ENCODE data around the gene HTR1B.

Gene HTR1B

GRCh38 chr6:77425216-77425615, 38.1 kb downstream of the HTR1B start:
- DNase-seq (ENCODE audit: low read depth, low spot score): no peak
- TF ChIP-seq EZH2 (IDR thresholded peaks at IDR 0.05) (no peak), FOXP2 (optimal IDR thresholded peaks at IDR 0.05; ENCODE audit: control extremely low read depth, extremely low read length, insufficient read depth) (no peak), POLR2AphosphoS5 (IDR thresholded peaks at IDR 0.05; ENCODE audit: borderline replicate concordance, low read depth, low read length) (no peak)
- Histone ChIP-seq H3K27ac (no peak overlapping the region), H3K4me3 (no peak overlapping the region), H3K9me3 (ENCODE audit: low read depth, low read length) (no peaks in the 10 kb centered on the region), H3K36me3 (ENCODE audit: insufficient read depth, low read length) (no peaks in the 10 kb centered on the region), H3K9ac (ENCODE audit: insufficient read length) (no peak overlapping the region)

DNA sequence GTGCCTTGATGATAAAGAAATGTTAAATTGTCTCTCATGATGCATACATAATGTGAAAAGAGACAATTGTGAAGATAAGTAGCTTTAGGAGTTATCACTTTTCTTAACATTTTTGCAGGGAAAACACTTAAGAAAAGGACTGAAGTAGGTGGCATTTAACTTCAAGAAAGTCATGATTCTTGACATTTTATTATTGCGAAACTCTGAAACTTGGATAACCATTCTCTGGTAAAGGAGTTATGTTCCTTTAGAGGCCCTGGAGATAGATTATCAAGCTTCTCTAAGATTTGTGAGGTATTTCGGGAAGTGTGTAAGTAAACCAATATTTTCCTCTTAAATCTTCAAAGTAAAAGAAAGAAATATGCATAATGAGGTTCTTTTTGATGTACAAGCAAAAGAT, 38.5 kb downstream of the HTR1B start:
- no peaks in the 10 kb centered on the region for H3K9me3 ChIP-seq (ENCODE audit: low read depth, low read length)
- no peak overlapping the region for H3K27ac ChIP-seq
- no peaks in the 10 kb centered on the region for H3K36me3 ChIP-seq (ENCODE audit: insufficient read depth, low read length)
- TF ChIP-seq POLR2AphosphoS5 (IDR thresholded peaks at IDR 0.05; ENCODE audit: borderline replicate concordance, low read depth, low read length) (no peak), FOXP2 (optimal IDR thresholded peaks at IDR 0.05; ENCODE audit: control extremely low read depth, extremely low read length, insufficient read depth) (no peak), EZH2 (IDR thresholded peaks at IDR 0.05) (no peak)
- no peak for DNase-seq (ENCODE audit: low read depth, low spot score)
- H3K4me3 ChIP-seq: no peak overlapping the region
- H3K9ac ChIP-seq (ENCODE audit: insufficient read length): no peak overlapping the region

DNA sequence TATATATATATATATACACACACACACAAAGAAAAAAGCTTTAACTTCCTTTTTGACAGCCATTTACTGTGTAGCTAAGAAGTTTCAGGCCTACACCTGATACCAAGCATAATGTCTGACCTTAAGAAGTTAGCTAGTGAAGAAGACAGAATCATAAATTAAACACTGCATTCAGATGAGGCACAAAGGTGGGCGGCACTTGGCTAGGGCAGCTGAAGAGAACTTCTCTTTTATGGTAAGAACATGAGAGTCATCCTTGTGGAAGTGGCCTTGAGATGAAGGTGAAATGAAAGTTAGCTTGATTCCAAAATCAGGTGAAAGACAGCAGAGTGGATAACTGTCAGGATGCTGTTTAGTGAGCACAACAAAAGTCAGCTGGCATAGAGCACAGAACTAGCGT, 46.5 kb downstream of the HTR1B start:
- H3K27ac ChIP-seq: no peak overlapping the region
- TF ChIP-seq EZH2 (IDR thresholded peaks at IDR 0.05) (no peak), POLR2AphosphoS5 (IDR thresholded peaks at IDR 0.05; ENCODE audit: borderline replicate concordance, low read depth, low read length) (no peak), FOXP2 (optimal IDR thresholded peaks at IDR 0.05; ENCODE audit: control extremely low read depth, extremely low read length, insufficient read depth) (no peak)
- H3K9me3 ChIP-seq (ENCODE audit: low read depth, low read length): no peaks in the 10 kb centered on the region
- no peak overlapping the region for H3K9ac ChIP-seq (ENCODE audit: insufficient read length)
- no peaks in the 10 kb centered on the region for H3K36me3 ChIP-seq (ENCODE audit: insufficient read depth, low read length)
- H3K4me3 ChIP-seq: no peak overlapping the region
- DNase-seq (ENCODE audit: low read depth, low spot score): no peak

DNA sequence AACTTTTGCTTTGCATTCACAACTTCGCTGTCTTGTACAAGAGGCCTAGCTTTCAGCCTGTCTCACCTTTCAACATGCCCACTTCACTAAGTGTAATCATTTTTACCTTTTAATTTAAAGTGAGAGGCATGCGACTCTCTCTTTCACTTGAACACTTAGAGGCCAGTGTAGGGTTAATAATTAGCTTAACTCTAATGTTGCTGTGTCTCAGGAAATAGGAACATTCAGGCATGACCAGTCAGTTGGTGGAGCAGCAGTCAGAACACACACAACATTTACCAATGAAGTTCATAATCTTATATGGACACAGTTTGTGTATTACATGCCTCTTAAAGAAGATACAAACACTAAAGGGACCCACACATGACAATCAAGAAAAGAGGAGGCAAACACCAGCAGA, 47.6 kb downstream of the HTR1B start:
- no peak overlapping the region for H3K4me3 ChIP-seq
- no peaks in the 10 kb centered on the region for H3K36me3 ChIP-seq (ENCODE audit: insufficient read depth, low read length)
- no peak overlapping the region for H3K27ac ChIP-seq
- no peaks in the 10 kb centered on the region for H3K9me3 ChIP-seq (ENCODE audit: low read depth, low read length)
- no peak for DNase-seq (ENCODE audit: low read depth, low spot score)
- no peak for TF ChIP-seq FOXP2 (optimal IDR thresholded peaks at IDR 0.05; ENCODE audit: control extremely low read depth, extremely low read length, insufficient read depth)
- TF ChIP-seq POLR2AphosphoS5 (IDR thresholded peaks at IDR 0.05; ENCODE audit: borderline replicate concordance, low read depth, low read length): no peak
- no peak for TF ChIP-seq EZH2 (IDR thresholded peaks at IDR 0.05)
- no peak overlapping the region for H3K9ac ChIP-seq (ENCODE audit: insufficient read length)

Measured in SK-N-MC (cell line).